Fibroblast of pulmonary artery (primary cell): ENCODE data around the gene PUS1.

Experiments used
- DNase-seq: peaks from one replicate; pipeline ENCODE4 v3.0.0-alpha.2; 2010; ENCODE audit warnings: low read depth
- H3K4me3 ChIP-seq: replicated peaks from 2 replicates; pipeline ENCODE4 v1.5.1; 2011; ENCODE audit warnings: low read depth, mild to moderate bottlenecking, control low read depth, low read length, moderate library complexity
- CTCF ChIP-seq: IDR thresholded peaks from 2 replicates; pipeline ENCODE4 v1.5.1; 2011; ENCODE audit warnings: mild to moderate bottlenecking, control low read depth, low read length, inconsistent platforms; ENCODE audit errors: missing control alignments

The PUS1 gene

GRCh38 chr12:131987552-131987951 lies 58.5 kb downstream of the PUS1 start:
- no peak for TF ChIP-seq CTCF
- H3K4me3 ChIP-seq, result no peak overlapping the region
- no peak for DNase-seq

- H3K4me3 ChIP-seq, result no peak overlapping the region
- DNase-seq, result no peak
- TF ChIP-seq CTCF, result no peak
Measured at GRCh38 chr12:131988054-131988796, 59.1 kb downstream of the PUS1 start.

GRCh38 chr12:131989021-131989420 lies 59.9 kb downstream of the PUS1 start:
- no peak for TF ChIP-seq CTCF
- no peak for DNase-seq
- no peak overlapping the region for H3K4me3 ChIP-seq

- H3K4me3 ChIP-seq, result no peak overlapping the region
- no peak for DNase-seq
- TF ChIP-seq CTCF, result no peak
Measured at GRCh38 chr12:131990066-131990979, 61.2 kb downstream of the PUS1 start.

- DNase-seq, result no peak
- no peak overlapping the region for H3K4me3 ChIP-seq
- no peak for TF ChIP-seq CTCF
Measured at GRCh38 chr12:131990980-131991305, 61.9 kb downstream of the PUS1 start.

- no peak for TF ChIP-seq CTCF
- no peak overlapping the region for H3K4me3 ChIP-seq
- no peak for DNase-seq
Measured at GRCh38 chr12:131991816-131992430, 62.8 kb downstream of the PUS1 start.
